ENCODE measurements around the gene TRPC4AP.

Gene TRPC4AP

GRCh38 chr20:35008411-35009342 lies 83.9 kb downstream of the TRPC4AP start:
- H3K4me3 ChIP-seq (ENCODE audit: low read length), result no peak overlapping the region
- TF ChIP-seq CTCF (conservative IDR thresholded peaks at IDR 0.05; ENCODE audit: low read length), result no peak
- peak; percentile 93 for DNase-seq (ENCODE audit: low read depth)

- H3K4me3 ChIP-seq (ENCODE audit: low read length), result no peak overlapping the region
- TF ChIP-seq CTCF (conservative IDR thresholded peaks at IDR 0.05; ENCODE audit: low read length), result no peak
- DNase-seq (ENCODE audit: low read depth), result no peak
These were observed 84.7 kb downstream of the TRPC4AP start for GRCh38 chr20:35007891-35008290.

GRCh38 chr20:35007413-35007812 lies 85.2 kb downstream of the TRPC4AP start:
- no peak for DNase-seq (ENCODE audit: low read depth)
- no peak for TF ChIP-seq CTCF (conservative IDR thresholded peaks at IDR 0.05; ENCODE audit: low read length)
- no peak overlapping the region for H3K4me3 ChIP-seq (ENCODE audit: low read length)

GRCh38 chr20:35006531-35006971 lies 86.1 kb downstream of the TRPC4AP start:
- DNase-seq (ENCODE audit: low read depth), result no peak
- no peak for TF ChIP-seq CTCF (conservative IDR thresholded peaks at IDR 0.05; ENCODE audit: low read length)
- no peak overlapping the region for H3K4me3 ChIP-seq (ENCODE audit: low read length)

- no peak for TF ChIP-seq CTCF (conservative IDR thresholded peaks at IDR 0.05; ENCODE audit: low read length)
- no peak overlapping the region for H3K4me3 ChIP-seq (ENCODE audit: low read length)
- DNase-seq (ENCODE audit: low read depth), result no peak
These were observed 86.6 kb downstream of the TRPC4AP start for GRCh38 chr20:35006009-35006408.

- DNase-seq (ENCODE audit: low read depth), result no peak
- TF ChIP-seq CTCF (conservative IDR thresholded peaks at IDR 0.05; ENCODE audit: low read length), result no peak
These were observed 87.1 kb downstream of the TRPC4AP start for GRCh38 chr20:35005463-35005961.

More at GRCh38 chr20:35005463-35005961, 87.1 kb downstream of the TRPC4AP start:
- H3K4me3 ChIP-seq (ENCODE audit: low read length), result no peak overlapping the region

Data from AG10803 (cell line).